HG03457 (cell line): ENCODE results near the gene MMAB.

ENCODE experiments used
- ATAC-seq: cut with Tn5 transposase; IDR thresholded peaks from one replicate; pipeline ENCODE4 v1.9.1; 2021; ENCODE audit warnings: moderate number of reproducible peaks; ENCODE audit not compliant: unreplicated experiment

The MMAB gene

DNA sequence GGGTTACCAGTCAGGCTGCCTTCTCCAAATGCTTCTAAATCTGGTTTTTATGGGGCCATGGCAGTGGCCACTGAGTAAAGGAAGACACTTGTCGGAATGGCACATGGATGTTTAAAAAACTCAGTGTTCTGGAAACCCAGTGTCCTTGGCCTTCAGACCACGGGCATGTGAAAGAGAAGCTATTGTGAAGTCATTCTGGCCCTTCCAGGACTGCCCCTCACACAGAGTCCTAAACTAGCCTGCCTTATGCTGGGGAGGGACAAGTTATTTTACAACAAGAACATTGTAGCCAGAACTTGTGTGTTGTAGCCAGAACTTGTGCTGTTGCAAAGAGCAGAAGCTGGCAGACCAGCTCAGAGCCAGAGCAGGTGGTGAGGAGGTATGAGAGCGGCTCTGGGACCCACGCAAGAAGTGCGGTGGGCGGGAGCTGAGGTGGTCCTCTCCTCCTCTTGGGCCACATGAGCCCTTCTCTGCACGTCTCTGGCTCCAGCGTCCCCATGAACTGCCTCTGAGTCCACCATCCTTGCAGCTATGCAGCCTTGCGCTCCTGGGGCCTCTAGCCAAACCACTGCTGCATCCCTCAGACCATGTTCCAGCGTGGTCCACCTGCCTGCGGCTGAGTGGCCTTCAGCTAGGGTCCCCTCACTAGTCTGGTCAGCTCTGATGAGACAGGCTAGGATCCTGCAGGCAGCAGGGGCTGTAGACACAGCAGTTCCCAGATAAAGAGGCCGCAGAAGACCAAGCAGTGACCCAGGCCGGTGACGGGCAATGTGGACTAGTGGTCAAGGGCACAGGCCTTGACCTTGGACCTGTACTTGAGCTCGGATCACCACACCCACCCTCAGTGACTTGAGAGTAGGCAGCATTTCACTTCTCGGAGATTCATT is 32.5 kb downstream of the MMAB start:
- ATAC-seq = no peak

DNA sequence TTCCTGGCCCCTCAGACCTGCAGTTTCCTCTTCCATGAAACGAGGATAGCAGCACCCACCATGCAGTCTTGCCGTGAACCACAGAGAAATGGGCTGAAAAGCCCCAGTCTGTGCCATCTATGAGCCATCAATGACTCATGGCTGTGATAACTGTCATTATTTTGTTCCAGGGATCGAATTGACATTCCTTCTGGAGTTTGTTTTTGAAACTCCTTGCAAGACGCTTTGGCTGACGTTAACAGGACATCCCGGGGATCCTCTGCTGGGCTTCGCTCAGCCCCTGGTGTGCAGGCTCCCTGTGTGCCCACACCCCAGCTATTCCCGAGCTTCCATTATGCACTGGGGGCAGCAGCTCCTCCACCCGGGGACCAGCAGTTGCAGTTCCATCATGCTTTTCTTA is 33.8 kb downstream of the MMAB start:
- no peak for ATAC-seq

DNA sequence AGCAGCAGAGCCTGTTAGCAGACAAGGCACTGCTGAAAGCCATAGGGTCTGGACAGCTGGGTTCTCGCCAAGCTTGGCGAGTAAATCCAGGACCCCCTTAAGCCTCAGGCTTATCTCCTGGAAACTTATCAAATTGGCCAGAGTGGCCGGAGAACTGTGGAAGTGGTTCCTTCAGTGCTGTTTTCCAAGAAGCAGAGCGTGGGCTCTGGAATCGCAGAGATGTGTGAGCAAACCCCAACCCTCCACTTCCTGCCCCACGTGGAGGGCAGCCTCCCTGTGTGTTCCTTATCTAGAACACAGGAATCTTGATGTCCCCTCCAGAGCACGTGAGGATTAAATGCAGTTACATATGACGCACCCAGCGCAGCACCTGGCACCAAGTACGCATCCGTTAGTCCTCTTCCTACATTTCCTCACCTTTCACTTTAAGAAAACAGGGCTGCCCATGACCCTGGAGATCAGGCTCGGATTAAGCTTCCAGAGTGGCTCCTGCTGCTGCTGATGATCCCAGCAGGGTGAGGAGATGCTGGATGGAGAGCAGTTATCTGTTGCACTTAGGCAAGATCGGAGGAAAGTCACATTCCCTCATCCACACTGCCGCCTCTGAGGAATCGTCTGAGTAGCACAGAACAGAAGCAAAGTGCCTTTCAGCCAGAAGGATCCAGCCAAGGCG is 35.0 kb downstream of the MMAB start:
- no peak for ATAC-seq

DNA sequence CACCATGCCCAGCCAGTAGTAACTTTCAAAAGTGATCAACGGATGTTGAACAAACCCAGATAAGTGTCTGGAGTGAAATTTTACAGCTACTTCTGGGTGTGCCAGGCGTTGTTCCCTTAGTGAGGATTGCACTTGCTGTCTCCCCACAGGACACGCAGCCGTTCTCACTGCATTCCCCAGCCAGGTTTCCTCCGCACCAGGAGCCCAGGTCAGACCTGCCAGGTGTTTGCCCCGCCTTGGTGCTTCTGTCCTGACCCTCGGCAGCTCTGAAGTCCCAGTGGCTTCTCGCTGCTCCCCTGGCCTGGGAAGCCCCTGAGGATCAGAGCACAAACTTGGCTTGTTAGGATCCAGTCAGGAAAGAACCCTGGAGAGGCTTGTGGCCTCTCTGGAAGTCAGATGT is 36.2 kb downstream of the MMAB start:
- no peak for ATAC-seq

DNA sequence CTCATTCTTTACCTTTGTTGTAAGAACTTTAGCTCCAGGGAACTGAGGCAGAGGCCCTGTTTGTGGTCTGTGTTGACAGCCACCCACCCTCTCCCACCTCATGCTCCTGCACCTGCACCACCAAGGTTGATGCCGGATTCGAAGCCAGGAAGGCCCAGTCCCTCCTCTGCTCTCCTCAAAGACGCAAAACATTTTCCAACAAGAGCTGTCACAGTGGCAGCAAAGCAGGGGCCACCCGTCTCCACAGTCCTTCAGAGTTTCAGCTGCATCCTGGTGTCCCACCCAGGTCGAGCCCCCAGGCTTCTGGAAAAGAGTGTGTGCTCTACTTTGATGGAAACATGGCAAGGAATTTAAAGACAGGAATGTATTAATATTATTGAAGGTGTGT is 37.4 kb downstream of the MMAB start:
- no peak for ATAC-seq

DNA sequence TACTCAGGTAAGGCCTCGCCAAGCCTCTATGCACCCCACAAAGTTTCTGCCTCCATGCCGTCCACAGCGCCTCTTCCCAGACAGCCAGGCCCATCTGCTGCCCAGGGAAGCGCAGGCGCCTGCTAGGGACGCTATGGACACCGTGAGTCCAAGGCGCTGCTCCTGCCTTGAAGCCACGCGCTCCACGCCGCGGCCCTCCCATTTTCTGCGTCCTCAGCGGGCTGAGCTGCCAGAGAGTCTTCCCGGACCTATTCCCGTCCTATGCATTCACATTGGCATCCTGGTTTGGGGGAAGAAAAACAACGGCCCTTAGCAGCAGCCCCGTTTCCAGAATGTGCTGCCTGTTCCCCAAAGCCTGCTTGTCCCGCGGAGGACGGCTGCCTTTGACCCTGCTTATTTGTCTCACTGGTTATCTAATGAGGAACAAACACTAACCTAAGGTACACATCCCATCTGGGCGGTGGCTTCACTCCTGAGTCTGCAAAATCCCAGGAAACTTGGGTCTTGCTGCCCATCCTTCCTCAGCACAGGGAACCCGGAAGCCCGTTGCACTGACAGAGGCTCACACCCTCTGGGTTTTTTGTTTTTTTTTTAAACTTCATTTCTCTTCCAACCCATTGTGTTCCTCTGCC is 38.0 kb downstream of the MMAB start:
- no peak for ATAC-seq

DNA sequence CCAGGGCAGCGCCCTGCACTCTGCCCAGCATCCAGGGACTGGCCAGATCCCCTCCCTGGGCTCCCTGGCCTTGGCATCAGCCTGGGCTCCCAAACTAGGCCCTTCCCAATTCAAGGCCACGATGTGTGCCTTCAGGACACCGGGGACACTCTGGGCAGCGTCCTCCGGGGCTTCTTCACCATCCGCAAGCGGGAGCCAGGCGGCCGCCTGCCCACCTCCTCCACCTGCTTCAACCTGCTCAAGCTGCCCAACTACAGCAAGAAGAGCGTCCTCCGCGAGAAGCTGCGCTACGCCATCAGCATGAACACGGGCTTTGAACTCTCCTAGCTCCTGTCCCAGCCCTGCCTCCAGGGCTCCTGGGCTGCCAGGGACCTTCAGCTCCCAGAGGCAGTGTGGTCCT is 38.8 kb downstream of the MMAB start:
- ATAC-seq = no peak

DNA sequence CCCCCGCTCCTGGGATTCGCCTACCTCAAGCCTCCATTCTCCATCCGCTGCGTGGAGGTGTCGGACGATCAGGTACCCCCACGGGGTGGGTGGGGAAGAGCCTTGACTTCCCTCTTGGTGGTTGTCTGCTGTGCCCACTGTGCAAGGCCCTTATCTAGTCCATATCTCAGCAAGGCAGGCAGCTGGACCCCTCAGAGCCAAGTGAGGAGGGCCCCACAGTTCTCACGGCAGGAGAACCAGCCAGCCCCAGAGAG is 39.9 kb downstream of the MMAB start:
- ATAC-seq = no peak

DNA sequence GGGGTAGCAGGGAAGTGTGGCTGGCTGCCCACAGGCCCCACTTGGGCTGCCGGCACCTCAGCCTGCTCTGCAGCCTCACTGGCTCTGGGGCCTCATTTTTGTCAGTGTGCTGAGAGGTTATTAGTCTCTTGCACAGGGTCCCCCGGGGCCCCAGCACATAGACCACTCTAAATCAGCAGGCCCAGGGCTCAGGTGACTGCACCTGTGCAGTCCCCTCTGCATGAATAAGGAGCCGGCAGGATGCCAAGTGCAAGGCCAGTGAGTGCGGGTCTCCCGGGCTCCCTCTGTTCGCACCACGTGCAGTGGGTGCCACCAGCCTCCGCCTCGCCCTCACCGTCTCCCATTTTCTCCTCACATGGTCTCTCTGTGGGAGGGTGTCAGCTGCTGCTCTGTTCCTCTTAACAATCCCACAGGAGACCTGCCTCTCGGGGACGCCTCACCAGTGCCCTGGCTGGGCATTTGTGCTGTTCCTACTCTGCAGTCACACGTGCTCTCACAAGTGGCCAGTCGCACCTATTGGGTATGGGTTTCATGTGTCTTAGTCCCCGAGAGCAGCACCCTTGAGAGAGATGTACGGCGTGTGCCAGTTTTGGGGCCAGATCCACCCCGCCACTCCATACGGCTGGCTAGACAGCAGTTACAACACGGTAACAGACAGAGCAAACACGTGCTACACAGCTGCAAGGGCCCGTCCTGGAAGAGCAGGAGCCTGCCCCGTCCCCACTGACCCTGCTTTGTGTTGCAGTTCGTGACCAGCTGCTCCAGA is 40.4 kb downstream of the MMAB start:
- ATAC-seq = no peak

DNA sequence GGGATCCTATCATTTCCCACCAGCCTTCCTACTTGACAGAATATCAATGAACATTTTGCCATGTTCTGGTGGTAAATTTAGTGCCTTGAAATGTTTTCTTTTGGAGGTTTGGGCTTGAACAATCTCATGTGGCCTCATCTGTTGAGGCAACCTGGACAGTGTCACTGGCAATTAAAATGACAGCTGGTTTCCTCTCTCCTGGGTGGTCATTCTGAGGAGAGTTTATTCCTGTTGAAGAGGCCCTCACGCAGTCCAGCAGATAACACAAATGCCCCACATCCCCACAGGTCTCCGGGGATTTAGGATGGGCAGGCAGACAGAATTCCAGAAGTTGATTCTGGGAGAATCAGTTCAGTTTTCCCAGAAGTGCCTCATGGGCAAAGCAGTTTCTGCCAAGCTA is 41.9 kb downstream of the MMAB start:
- ATAC-seq = no peak

DNA sequence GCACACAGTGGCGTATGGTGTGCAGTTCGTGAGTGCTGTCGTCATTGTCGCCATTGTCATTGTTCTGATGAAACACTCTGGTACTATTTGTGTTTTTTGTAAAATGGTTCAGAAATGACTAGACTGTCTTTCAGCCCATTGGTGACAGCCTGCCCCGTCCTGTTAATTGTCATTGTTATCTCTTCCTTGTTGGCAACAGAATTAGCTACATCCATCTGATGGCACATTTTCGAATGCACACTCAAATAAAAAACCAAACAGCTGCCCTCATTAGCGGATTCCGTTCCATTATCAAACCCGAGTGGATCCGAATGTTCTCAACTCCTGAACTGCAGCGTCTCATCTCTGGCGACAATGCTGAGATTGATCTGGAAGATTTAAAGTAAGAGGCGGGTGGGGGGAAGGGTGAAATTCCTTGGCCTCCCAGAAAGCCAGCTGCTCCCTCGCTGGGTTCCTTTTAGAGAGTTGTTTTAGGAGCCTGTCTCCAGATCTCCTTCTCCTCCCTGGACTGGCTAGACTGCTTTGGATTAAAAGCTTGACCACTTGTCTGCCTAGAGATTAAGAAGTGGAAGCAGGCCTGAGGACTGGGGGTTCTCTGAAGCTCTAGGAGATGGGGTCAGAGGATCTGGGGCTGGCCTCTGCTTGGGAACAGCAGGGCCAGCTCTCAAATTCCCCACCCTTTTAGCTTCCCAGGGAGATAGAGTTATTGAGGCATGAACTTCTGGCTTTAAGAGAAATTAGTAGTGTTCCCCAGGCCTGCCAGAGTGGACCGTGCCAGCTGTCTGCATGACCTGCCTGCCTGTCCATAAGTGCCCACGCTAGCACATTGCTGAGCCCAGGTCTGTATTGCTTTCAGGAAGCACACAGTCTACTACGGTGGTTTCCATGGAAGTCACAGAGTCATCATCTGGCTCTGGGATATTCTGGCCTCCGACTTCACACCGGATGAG is 43.3 kb downstream of the MMAB start:
- no peak for ATAC-seq

DNA sequence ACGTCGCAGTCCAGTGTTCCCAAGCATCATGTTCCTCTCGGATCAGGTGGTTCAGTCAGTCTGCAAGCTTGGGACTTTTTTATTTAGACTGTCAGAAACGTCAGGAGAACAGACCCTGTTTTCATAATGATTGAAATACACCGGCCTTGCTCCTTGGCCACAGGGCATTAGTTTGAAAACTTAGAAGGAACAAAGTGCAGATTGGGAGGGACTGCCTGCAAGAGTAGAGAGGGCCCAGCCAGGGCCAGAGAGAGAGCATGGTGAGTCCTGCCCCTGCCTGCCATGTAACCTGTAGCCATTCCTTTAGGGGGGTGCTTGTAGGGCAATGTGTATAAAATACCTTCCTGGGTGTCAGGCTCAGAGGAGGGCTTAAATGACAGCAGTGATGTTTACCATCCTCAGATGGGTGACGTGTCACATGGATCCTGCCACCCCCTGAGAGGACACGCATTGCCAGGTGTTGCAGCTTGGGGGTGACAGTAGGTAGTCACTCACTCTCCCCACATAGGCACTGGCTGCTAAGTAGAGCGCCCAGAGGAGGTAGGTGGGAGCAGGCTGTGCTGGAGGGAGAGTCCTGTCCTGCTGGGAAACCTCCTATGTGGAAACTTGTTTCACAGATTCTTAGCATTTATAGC is 45.7 kb downstream of the MMAB start:
- ATAC-seq = no peak

DNA sequence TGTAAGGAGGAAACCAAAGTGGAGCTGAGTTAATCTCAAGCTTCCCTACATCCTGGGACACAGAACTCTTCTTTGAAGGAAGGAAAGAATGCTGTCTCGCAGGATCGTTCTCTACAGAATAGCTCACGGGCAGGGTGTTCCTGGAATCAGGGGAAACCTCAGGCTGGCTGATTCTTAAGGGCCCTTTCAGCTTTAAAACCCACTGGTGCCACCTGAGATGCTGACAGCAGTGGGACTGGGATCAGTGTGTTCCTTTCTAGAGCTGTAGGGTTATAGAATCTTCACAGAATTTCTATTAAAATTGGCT is 48.1 kb downstream of the MMAB start:
- no peak for ATAC-seq

DNA sequence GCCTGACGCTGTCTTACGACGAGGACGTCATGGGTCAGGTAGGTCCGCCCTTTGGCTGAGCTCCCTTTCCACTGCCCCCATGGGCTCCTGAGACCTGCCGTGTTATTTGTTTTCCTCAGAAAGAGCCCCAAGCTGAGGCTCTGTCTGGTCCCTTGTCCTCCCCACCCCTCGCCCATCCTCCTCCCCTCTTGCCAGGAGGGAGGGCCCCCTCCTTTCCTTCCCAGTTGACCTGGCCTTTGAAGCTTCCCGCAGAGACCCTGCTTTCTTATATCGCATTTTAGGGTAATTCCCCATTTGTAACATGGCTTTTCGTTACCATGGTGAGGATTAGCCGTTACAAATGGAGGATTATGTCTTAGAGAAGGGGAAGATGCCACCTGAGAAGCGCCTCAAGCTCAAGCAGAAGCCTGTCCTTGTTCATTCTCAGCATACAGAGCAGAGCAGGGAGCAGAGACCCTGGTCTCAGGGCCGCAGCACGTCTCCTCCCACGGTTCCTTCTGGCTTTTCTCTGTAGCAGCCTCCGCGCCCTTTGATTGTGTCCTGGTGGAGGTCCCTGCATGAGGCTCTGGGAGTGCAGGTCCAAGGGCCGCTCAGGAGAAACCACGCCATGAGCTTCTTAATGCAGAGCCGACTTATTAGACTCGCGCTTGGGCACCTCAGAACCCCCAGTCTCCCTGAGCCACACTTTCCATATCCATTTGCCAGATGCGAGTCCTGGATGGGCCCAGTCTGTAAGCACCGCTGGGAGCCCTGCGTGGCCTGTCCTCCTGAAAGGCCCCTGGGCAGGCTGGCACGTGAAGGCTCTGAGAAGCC is 48.6 kb downstream of the MMAB start:
- no peak for ATAC-seq

DNA sequence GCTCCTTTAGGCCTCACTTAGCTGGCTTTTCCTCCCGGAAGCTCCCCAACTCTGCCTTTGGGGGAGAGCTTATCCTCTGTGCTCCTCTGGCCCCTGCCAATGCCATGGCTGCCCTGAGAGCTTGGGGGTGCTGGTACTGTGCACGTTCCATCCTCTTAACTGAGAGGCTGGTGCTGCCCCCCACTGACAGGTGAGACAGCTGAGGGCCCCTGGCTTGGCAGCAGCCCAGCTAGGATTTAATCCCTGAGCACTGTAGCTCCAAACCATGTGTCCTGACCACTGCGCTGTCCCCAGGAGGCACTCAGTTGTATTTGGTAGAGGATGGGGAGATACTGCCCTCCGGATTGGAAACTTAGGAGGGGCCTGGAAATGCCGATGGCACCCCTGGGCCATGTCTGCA is 49.8 kb downstream of the MMAB start:
- no peak for ATAC-seq

DNA sequence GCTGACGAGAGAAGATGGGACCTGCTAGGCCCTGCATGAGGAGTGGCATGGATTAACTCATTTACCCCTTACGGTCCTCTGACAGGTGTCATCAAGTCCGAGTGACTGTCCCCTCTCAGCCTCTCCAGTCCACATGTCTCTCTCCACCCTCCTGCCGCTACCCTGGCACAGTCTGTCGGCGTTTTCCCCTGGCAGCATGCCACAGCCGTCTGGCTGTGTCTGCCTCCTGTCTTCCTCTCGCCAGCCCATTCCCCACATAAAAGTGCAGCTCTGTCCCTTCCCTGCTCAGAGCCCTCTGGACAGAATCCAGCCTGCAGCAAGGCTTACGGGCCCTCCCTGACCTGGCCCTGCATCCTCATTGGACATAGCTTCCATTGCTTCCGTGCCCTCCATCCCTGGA is 50.2 kb downstream of the MMAB start:
- no peak for ATAC-seq

DNA sequence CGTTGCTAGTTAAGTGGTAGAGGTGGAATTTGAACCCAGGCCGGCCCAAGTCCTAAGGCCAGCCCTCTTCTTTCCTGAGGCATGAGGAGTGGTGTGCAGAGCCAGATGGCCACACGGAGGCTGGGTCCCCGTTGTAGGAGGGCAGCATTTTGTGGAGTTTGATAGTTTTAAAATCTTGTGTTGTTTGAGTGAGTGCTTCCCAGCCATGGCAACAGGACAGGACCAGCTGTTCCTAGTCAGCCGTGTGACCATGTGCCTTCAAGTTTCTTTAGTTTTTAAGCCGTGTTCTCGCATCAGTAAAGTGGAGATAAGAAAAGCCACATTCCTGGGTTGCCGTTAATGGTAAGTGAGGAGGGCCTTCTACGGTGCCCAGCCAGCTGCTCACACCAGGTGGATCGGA is 51.5 kb downstream of the MMAB start:
- no peak for ATAC-seq

DNA sequence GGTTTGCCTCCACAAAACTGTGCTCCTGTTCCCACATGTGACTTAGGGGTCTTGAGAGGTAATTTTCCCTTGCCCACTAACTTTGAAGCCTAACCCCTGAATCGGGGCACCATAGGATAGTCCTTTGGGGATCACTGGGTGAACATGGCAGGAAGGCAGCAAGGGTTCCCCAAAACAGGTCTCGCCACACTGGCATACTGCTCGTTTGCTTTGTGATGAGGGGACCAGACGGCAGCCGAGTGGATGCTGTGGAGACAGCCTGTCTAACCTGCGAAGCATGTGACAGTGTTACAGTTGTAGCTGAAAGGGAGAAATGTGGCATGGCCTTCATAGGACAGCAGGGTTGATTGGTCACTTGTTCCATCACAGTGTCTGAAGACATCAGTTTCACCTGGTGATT is 53.5 kb downstream of the MMAB start:
- no peak for ATAC-seq
